Activated CD8-positive, alpha-beta memory T cell treated with anti-CD3 and anti-CD28 coated beads, Interleukin-2, amount 50 U/mL, for 1 hour (primary cell): ENCODE data around the gene COMMD9.
"Not testable (repeated sequence)": the region's sequence is repeated elsewhere in the genome, so short reads cannot be mapped to it uniquely, and the experiment has no call there.

Source experiments
- DNase-seq: peaks from one replicate; pipeline ENCODE4 v3.0.0-alpha.2; 2020; ENCODE audit errors: extremely low read depth

Gene COMMD9

DNA sequence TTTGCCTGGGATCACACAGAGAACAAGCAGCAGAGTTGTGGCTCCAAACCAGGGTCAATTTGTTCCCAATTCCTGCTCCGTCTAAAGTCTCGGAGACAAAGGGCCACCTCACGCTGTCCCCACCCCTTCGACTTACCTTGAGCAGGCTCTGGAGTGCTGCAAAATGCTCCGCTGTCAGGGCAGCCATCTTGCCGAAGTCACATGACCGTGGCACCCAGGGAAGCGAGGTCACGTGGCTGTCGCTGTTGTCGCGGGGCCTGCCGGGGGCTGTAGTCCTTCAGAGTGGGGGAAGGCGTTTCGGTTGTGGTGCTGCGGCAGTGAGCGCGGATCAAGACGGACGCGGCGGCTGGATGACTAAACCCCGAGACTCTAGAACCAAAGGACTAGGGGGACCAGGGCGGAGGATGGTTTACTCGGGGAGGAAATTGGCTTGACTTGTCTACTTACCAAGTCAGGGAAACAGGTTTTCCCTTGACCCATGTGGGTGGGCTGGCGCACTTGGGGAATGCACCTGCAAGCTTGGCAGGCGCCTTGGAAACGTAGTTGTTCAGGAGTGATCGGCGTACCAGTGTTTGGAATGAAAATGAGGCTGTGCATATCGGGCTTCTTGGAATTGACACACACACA is at the start of gene COMMD9:
COMMD9 (minus strand) TSS at position 199 of the 627 bp plus-strand sequence; CDS start at position 187, 12 bp downstream.
- DNase-seq = peak; percentile 78

DNA sequence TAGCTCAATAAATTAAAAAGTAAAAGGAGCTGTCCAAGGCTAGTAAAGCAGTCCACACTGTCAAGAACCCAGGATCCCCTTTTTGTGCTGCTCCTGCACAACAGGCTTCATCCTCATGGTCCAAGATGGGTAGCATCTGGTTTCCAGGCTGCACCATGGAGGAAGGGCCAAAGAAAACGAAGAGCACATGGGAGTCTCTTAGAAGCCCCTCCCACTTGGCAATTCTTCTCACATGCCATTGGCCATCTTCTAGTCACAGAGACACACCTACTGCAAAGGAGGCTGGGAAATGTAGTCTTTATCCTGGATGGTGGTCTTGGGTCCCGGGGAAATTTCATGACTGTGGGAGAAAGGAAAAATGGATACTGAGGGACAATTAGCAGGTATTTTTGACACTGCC is 44.7 kb upstream of the COMMD9 start:
- DNase-seq = no peak

DNA sequence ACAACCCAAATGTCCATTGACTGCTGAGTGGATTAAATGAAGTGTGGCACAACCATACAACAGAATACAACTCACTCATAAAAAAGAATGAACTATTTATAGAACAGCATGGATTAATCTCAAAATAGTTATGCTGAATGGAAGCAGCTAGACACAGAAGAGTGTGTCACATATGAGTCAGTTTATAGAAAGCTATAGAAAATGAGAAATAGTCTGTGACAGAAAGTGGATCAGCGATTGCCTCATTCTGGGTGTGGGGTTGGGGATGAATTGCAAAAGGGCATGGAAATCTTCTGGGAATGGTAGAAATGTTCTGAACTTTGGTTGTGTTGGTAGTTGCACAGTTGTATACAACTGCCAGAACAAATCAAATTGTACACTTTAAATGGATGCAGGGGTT is 44.2 kb upstream of the COMMD9 start:
- DNase-seq = no peak

DNA sequence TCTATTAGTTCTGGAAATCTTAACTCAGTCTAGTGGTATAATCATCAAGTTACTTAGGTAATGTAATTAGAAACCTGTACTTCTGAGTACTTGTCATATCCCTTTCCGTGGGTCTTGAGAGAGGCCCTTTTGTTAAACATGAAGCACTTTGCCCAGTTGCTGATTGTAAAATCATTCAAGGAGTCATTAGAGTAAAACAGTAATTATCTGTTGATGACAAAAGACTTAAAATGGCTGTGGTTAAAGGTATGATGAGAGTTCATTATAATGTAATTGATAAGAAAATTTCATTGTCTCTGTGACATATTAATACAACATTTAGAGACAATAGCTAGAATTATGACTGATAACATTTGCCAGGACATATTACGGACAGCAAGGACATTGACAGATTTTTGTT is 41.2 kb upstream of the COMMD9 start:
- no peak for DNase-seq

DNA sequence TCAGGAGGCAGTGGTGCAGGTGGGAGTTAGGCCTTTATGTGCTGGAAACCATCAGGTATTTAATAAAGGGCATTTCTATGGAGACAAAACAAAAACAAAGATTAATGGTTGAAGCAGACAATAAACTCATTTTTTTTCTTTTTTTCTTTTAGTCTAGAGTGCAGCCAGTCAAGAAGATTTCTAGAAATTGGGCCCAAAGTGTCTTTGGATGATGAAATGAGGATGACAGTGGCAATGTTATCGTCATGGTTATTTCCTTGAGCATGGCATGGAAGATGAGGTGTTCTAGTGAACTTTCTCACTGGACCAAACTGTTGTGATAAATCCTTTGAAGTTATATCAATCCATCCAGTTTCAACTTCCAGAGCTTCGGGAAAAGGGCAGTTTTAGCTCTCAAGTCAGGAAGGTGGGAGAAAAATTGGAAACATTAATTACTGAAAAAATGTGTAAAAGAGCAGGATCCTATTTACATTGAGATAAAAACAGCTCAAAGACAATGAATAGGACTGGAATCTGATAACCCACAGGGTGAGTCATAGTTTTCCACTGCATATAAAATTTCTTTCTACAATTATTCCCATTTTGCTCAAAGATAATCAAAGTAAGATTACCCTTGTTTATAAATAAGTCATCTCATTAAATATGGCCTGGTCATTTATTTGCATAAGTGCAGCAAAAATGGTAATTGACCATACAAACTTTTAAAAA is 39.9 kb upstream of the COMMD9 start:
- DNase-seq = no peak

DNA sequence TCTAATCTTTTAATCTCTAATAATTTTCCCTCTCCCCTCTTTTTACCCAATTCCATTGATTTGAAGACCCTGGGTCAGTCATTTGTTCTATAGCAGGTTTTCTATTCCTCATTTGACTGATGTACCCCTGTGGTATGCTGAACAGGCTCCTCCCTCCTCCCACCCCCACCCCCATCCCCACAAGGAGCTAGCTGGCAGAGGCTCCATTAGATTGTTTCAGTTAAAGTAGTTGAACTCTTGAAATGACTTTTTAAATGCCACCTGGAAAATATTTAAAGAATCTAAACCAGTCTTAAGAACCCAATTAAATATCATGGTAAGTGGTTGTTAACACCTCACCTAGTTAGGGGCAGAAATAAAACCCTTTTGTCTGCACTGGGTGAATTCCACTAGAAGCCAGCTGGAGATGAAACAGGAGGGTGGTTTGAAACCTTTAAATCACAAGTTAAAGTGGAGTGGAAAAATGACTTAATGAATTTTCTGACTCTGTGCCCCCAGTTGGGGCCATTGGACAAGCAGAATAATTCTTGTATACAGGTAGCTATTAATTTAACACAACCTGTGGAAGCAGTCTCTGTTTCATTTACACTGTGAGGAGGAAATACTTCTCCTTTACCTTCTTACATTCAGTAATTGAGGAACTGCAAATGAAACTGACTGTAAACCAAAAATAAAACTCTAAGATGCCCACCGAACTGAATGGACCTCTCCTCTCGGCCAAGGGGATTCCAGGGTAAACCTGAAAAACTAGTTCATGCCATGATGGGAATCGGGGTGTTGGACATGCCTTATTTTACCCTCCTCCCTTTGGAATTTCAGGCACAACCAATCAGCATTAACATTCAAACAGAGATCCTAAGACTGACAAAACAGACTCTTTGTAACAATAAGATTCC is 37.5 kb upstream of the COMMD9 start:
- no peak for DNase-seq

DNA sequence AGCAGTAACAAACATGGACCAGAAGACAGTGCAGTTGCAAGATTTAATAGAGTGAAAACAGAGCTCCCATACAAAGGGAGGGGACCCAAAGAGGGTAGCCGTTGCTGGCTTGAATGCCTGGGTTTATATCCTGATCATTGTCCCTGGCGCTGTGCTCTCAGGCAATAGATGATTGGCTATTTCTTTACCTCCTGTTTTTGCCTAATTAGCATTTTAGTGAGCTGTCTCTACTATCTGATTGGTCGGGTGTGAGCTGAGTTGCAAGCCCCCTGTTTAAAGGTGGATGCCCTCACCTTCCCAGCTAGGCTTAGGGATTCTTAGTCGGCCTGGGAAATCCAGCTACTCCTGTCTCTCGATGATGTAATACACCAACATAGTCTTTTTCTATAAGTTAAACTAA is 36.2 kb upstream of the COMMD9 start:
- not testable (repeated sequence) for DNase-seq

DNA sequence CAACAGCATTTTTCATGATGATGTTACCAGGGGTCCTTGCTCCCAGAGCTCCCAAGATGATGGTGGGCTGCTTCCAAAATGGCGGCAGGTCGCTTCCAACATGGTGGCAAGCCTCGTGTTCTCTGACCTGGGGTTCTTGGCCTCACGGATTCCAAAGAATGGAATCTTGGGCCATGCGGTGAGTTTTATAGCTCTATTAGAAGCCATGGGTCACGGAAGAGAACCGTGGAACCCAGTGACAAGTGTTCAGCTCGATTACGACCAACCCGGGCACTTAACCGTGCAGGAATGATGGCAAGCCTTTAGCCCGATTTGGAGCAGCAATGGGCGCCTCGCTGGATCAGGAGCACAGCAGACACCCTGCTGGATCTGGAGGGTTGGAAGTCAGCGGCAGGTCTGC is 35.7 kb upstream of the COMMD9 start:
- not testable (repeated sequence) for DNase-seq

DNA sequence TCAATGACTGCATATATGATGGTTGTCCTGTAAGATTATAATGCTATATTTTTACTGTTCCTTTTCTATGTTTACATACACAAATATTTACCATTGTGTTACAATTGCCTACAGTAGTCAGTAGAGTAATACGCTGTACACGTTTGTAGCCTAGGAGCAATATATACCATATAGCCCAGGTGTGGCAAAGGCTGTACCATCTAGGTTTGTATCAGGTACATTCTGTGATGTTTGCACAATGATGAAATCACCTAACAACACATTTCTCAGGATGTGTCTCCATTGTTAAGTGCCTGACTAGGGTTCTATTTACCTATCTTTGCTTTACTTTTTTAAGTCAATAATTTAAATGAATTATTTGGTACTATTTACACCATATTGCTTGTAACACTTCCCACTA is 28.8 kb upstream of the COMMD9 start:
- no peak for DNase-seq

DNA sequence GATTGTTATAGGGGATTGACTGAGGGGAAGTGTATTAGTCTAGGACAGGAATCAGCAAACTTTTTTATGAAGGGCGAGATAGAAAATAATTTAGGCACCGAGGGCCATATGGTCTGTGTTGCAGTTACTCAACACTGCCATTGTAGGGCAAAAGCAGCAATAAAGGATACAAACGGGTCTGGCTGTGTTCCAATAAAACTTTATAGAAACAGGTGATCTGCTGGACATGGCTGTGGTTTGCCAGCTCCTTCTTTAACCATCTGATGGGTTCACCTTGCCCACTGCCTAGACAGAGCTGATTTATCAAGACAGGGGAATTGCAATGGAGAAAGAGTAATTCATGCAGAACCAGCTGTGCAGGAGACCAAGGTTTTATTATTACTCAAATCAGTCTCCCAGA is 26.8 kb upstream of the COMMD9 start:
- no peak for DNase-seq

DNA sequence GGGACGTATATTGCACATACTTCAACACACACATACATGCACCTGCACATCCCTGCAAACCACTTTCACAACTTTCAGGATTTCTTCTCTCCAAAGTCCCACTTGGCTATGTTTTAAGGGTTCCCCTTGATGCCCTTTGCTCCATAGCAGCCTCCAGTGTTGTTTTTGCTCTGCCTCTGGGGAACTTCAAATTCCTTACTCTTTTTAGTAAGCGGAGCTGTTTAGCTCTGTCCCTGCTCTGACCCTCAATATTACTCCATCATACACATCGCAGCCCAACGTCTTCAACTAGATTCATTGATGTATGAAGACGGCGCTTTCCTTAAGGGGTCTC is 25.2 kb upstream of the COMMD9 start:
- DNase-seq = no peak

DNA sequence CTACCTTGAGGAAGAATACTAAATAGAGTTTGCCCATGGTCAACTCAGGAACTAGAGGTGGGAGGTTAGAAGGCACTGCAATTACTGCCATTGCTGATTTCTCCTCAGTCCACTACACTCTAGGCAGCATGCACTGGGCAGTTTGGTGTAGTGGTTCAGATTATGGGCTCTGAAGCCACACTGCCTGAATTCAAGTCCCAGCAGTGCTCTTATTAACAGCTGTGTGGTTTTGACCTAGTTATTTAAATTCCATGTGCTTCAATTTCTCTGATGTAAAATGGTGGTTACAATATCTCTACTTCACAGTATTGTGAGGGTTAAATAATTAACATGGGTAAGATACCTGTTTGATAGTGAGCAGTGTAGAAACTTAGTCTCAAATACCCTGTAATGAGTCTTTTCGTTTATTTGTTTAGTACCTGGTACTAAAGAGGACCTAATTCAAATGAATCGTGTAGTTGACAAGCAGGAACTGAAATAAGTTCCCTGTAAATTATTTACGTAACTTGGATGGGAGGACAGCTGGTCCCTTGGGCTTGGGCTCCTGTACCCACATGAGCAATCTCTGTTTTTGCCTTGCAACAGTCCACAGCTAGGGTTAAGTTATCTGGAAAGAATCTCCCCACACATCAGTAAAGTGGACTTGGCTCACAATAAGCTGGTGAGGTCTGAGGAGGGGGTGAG is 24.7 kb upstream of the COMMD9 start:
- DNase-seq = no peak

DNA sequence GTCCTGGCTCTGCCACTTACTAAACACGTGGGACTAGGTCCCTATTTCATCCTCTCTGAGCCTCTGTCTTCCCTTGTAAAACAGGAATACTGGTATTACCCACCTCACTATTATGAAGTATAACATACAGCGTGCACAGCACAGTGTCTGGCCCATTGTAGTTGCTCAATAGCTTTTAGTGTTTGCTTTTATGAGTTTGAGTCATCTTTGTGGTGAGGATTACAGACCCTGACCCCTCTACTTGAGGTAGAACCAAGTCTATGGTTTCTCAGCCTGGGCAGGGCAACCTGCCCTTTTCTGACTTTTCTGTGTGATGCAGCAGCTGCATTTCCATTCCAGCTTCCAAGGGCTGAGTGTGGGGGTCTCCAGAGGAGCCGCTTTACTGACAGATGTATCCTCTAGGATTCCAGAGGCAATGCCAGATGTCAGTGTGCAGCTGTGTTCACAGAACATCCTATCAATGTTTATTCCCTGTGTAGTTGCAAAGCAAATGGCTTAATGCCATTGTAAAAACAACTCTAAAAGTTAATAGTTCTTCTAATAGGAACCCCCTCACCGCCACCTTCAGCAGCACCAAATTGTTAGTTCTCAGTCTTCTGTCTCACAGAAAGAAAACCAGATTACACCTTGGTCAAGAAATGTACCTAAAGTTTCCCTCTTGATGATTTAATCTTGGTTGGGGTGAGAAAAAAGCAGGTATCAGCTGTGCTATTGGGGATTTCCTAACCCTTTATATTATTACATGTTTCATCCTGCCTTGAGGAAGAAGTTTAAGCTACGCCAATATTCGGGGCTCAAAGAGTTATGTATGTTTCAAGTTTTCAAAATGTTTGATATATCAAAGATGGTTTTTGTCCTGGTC is 23.6 kb upstream of the COMMD9 start:
- DNase-seq = no peak

DNA sequence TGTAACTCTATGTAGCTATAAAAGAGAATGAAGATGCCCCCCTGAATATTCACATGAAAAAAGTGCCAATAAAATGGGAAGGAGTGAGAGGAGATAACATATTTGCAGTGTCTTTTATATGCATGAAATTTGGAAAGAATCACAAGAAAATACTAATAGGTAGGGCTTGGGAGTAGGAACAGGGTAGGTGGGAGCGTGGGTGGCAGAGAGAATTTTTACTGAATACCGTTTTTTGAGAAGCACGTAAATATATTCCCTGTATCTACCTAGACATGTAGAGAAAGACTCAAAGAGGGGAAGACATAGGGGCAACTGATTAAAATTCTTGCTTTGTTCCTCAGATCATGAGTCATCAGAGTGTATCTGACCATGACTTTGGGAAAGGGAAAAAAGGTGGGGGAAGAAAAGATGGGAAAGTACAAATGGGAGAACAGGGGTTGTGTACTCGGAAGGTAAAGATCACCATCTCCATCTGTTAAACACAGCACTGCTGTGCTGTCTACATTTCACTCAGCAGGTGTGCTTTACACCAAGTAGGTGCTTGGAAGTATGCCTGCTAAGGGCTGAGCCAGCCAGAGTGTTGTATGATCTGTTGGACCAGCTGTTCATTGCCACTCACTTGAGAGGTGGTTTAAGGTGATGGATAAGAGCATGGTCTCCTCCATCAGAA is 22.8 kb upstream of the COMMD9 start:
- DNase-seq = no peak

DNA sequence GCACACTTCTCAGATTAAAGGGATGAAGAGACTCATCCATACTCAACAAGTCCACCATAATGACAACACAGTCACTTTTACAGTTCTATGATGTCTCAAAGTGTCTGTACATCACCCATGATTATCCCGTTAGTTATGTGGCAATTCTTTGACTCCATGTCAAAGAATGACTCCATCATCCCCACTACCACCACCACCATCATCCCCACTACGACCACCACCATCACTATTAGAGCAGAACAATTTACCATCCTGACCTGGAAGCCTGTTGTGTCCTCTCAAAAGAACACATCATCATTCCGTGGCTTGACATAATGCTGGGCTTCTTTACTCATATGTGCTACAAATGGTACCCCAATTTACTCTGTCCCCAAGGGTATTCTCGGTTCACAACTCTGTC is 20.6 kb upstream of the COMMD9 start:
- no peak for DNase-seq

DNA sequence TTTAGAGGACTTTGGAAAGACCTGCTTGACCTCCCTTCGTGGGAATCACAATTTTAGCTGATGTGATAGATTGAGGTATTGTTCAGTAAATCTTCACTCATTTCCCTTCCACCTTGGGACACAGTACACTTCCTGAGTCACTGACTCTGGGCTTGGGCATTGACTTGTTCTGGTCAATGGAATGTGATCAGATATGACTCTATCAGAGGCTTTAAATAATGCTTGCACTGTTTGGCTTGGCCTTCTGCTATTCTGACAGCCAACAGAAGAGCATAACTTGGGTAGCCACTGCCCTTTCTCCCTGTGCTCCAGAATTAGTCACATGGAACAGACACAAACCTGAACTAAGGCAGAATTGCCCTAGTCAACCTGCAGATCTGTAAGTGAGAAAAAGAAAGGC is 19.4 kb upstream of the COMMD9 start:
- no peak for DNase-seq

DNA sequence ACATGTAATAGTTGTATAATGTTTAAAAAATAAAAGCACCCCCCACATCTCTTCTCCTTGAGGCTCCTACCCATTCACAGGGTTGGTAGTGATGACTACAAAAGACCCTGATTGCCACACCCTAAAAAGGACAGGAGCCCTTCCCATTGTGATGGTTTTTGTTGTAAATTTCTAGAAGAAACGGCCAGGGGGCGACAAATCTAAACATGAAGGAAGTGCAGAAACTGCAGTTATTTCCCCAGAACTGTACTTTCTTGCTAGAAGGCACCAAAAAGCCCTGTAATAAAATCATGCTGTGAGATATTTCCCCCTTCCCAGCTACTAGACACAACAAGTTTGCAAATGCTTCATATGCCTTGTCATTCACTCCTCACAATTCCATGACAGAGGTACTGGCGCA is 17.7 kb upstream of the COMMD9 start:
- DNase-seq = no peak

DNA sequence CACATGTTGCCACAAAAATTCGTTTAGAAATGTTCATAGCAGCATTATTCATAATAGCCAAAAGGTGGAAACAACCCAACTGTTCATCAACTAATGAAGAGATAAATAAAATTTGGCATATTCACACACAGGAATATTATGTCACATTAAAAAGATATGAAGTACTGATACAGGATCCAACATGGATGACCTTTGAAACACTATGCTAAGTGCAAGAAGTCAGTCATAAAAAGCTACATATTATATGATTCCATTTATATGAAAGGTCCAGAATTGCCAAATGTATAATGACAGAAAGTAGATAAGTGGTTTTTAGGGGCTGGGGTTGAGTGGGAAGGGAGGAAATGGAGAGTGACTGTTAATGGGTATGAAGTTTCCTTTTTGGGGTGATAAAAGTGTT is 15.8 kb upstream of the COMMD9 start:
- DNase-seq = no peak

DNA sequence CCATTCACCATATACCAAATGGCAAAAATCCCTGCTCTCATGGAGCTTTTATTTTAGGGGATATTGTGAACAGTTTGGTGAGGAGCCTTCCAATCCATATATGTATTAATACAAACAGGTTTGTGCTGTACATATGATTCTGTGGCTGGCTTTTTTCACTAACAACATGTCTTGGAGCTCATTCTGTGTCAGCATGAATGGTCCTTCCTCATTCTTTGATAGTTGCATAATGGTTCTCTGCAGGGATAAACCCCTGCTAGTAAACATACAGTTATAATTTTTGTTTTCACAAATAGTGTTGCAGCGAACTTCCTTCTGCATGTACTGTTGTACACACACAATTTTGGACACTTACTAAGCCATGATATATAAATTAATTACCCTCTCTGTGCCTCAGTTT is 15.1 kb upstream of the COMMD9 start:
- DNase-seq = no peak

DNA sequence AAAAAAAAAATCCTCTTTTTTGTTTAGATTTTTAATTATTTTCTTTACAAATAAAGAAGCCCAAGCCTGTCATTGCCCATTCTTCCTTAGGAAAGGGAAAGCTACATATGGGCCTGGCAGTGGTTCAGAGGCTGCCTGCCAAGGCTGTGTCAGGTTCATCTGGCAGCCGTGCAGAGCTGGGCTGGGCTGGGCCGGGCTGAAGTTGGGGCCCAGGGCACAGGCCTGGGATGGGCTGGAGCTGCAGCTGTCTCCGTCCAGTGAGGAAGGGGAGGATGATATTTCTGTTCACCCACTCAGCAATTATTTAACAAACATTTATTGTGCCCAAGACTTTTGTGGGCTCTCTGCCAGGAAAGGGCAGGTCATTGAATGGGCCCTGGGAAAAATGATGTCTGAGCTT is 11.4 kb upstream of the COMMD9 start:
- DNase-seq = no peak
